Left hindlimb (tissue), 1 donor: Measurements from ENCODE around the gene MADD.
A peak's percentile ranks its signal among the peaks of the same experiment; 100 is the strongest.

Source experiments
- DNase-seq: peaks from one replicate; pipeline ENCODE4 v3.0.0-alpha.2; 2018

Gene MADD

GRCh38 chr11:47253660-47254059 lies 16.3 kb upstream of the MADD start:
- no peak for DNase-seq

GRCh38 chr11:47254386-47254785 lies 15.5 kb upstream of the MADD start:
- no peak for DNase-seq

GRCh38 chr11:47256374-47256773 lies 13.6 kb upstream of the MADD start:
- no peak for DNase-seq

GRCh38 chr11:47257177-47257516 lies 12.8 kb upstream of the MADD start:
- DNase-seq, result no peak

GRCh38 chr11:47257517-47258316 lies 12.2 kb upstream of the MADD start, which contains the start of gene NR1H3:
Gene NR1H3, plus strand, starts transcription at chr11:47257996. Its CDS starts 1,221 bp downstream, at chr11:47259217.
- peak; percentile 90 for DNase-seq

GRCh38 chr11:47258317-47258902 lies 11.5 kb upstream of the MADD start:
- DNase-seq, result no peak

- DNase-seq, result no peak
These were observed 10.5 kb upstream of the MADD start for GRCh38 chr11:47259232-47259977.

GRCh38 chr11:47260366-47260765 lies 9.6 kb upstream of the MADD start:
- no peak for DNase-seq

- no peak for DNase-seq
These were observed 8.6 kb upstream of the MADD start for GRCh38 chr11:47261291-47261800.

- no peak for DNase-seq
These were observed 5.8 kb upstream of the MADD start for GRCh38 chr11:47264119-47264518.

GRCh38 chr11:47264521-47264920 lies 5.4 kb upstream of the MADD start:
- DNase-seq, result no peak

- no peak for DNase-seq
These were observed 2.1 kb upstream of the MADD start for GRCh38 chr11:47267876-47268275.

GRCh38 chr11:47268448-47269001 lies 1.4 kb upstream of the MADD start:
- no peak for DNase-seq

GRCh38 chr11:47269002-47269828 lies 718 bp upstream of the MADD start:
- peak; percentile 91 for DNase-seq

GRCh38 chr11:47270331-47271271 lies 668 bp downstream of the MADD start:
- DNase-seq, result no peak

GRCh38 chr11:47271328-47271727 lies 1.4 kb downstream of the MADD start:
- no peak for DNase-seq

GRCh38 chr11:47271961-47272661 lies 2.2 kb downstream of the MADD start:
- no peak for DNase-seq

GRCh38 chr11:47272706-47273105 lies 2.8 kb downstream of the MADD start:
- no peak for DNase-seq

GRCh38 chr11:47274495-47275235 lies 4.7 kb downstream of the MADD start:
- DNase-seq, result no peak

GRCh38 chr11:47276923-47277322 lies 7.0 kb downstream of the MADD start:
- no peak for DNase-seq
